GM18951 (cell line): ENCODE measurements around the gene GTF2B.
"Not testable (repeated sequence)": the region's sequence is repeated elsewhere in the genome, so short reads cannot be mapped to it uniquely, and the experiment has no call there.

Source experiments
- POLR2A ChIP-seq: IDR thresholded peaks from 4 replicates; pipeline ENCODE4 v1.6.1; 2011; ENCODE audit warnings: mild to moderate bottlenecking; ENCODE audit not compliant: insufficient read length, insufficient read depth; ENCODE audit errors: extremely low read depth
- in situ Hi-C: fragments of 300-500 bp; cut with MboI; formaldehyde crosslinking; loops from one replicate; pipeline ENCODE4 v1.12.0; 2022; ENCODE audit warnings: low sequenced_read_pairs, mixed read lengths, inconsistent platforms; ENCODE audit not compliant: unreplicated experiment

The GTF2B gene

GRCh38 chr1:88910401-88910800 is 19.0 kb upstream of the GTF2B start:
- in situ Hi-C loops = no loop called here
- no peak for TF ChIP-seq POLR2A

DNA sequence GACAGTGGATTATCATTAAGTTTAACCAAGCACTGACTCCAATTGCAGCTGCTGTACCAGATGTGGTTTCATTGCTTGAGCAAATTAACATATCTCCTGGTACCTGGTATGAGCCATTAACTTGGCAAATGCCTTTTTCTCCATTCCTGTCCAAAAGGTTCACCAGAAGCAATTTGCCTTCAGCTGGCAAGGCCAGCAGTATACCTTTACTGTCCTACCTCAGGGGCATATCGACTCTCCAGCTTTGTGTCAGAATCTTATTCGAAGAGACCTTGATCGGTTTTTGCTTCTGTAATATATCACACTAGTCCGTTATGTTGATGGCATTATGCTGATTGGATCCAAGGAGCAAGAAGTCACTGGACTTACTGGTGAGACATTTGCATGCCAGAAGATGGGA is 9.5 kb upstream of the GTF2B start:
- in situ Hi-C loops = no loop called here
- TF ChIP-seq POLR2A = no peak

- in situ Hi-C loops = no loop called here
These were observed 5.8 kb upstream of the GTF2B start for GRCh38 chr1:88897070-88897730.

GRCh38 chr1:88892357-88892877 is 1.1 kb upstream of the GTF2B start:
- in situ Hi-C loops = no loop called here
- no peak for TF ChIP-seq POLR2A

More at GRCh38 chr1:88897070-88897730, 5.8 kb upstream of the GTF2B start:
- TF ChIP-seq POLR2A = no peak

DNA sequence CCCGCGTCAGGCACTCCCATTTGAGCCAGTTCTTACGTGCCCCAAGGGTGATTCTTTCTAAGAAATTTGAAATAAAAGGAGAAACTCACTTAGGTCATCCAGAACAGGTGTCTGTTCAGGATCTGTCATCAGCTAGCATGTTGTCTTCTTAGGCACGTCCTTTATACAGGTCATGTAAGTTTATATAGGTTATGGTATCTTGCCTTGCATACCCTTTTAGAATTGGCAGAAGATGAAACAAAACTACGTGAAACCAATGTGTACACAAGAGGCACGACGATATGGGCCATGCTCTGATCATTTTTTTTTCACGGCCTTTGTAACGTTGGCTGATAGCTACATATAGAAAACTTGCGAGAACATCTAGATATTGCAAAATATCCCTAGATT is 579 bp upstream of the GTF2B start:
- no peak for TF ChIP-seq POLR2A
- in situ Hi-C loops = no loop called here

- no peak for TF ChIP-seq POLR2A
- in situ Hi-C loops = no loop called here
These were observed 513 bp downstream of the GTF2B start for GRCh38 chr1:88890791-88891317.

DNA sequence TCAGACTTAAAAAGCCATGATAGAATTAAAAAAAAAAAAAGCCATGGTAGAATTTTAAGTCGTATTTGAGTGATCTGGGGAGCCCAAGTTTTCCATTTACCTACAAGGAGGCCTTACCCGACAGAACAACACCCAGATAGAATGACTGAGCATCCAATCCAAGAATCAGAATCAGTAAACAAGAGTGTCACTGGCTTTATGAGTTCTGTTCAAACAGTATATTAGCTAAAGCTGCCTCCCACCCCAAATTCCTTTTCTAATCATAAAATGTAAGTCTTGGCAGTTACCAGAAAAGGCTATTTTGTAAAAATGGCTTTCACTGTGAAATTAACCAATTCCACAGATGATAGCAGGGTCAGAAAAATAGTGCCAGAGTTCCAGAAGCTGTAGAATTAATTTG is 1.2 kb downstream of the GTF2B start:
- in situ Hi-C loops = no loop called here
- no peak for TF ChIP-seq POLR2A

DNA sequence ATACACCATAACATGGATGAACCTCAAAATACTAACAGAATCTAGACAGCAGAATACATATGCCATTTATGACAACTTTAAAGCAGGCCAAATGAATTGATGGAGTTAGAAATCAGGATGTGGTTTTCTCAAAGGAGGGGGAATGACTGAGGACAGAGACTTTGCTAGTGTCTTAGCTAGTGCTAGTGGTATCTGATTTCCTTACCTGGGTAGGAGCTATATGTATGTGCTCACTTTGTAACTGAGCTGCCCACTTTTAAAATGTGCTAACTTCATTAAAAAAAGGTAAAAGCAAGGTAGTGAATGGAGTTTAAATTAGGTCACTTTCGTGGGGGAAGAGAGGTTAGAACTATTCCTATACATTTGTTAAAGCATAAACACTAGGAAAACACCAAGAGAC is 2.6 kb downstream of the GTF2B start:
- no peak for TF ChIP-seq POLR2A
- in situ Hi-C loops = no loop called here

DNA sequence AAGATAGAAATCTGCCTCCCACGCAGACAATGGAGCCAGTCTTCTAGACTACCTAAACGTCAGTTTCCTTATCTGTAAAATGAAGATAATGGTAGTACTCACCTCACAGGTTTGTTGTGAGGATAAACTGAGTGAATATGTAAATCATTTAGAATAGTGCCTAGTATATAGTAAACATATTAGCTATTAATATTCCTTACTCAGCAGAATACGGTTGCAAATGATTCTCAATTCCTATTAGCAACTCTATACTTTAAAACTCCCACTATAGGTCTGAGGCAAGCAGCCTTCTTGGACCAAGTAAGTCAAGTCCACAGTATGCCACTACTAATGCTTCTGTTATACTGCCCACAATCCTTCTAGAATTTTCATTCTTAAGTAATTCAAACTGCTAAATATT is 5.4 kb downstream of the GTF2B start:
- TF ChIP-seq POLR2A = no peak
- in situ Hi-C loops = no loop called here

GRCh38 chr1:88883156-88883555 is 8.2 kb downstream of the GTF2B start:
- no peak for TF ChIP-seq POLR2A
- in situ Hi-C loops = no loop called here

DNA sequence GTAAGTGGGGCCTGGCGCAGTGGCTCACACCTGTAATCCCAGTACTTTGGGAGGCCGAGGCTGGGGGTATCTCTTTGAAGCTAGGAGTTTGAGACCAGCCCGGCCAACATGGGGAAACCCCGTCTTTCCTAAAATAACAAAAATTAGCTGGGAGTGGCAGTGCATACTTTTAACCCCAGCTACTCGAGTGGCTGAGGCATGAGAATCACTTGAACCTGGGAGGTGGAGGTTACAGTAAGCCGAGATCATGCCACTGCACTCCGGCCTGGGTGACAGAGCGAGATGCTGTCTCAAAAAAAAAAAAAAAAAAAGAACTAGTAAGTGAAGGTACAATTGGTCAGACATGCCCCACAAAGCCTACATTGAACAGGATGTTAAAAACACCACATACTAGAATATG is 10.7 kb downstream of the GTF2B start:
- in situ Hi-C loops = not testable (repeated sequence)

- in situ Hi-C loops = loop anchor here (10.0 kb wide), 1 partner anchor 224 kb away; no protein-coding TSS in a partner anchor
- TF ChIP-seq POLR2A = no peak
These were observed 12.6 kb downstream of the GTF2B start for GRCh38 chr1:88878731-88879130.

GRCh38 chr1:88877911-88878310 is 13.5 kb downstream of the GTF2B start:
- no peak for TF ChIP-seq POLR2A
- in situ Hi-C loops = loop anchor here (10.0 kb wide), 1 partner anchor 223 kb away; no protein-coding TSS in a partner anchor

- in situ Hi-C loops = loop anchor here (10.0 kb wide), 1 partner anchor 223 kb away; no protein-coding TSS in a partner anchor
These were observed 14.0 kb downstream of the GTF2B start for GRCh38 chr1:88877382-88877825.

More at GRCh38 chr1:88877382-88877825, 14.0 kb downstream of the GTF2B start:
- TF ChIP-seq POLR2A = no peak
